Spinal cord (tissue), 10 donors: Measurements from ENCODE around the gene FOXN3. TPM values are rescaled to one million over a fixed set of nuclear protein-coding genes. Genes with fewer than 3 reads are reported as not detected.
A peak's percentile ranks its signal among the peaks of the same experiment; 100 is the strongest.

Experiments used
- DNase-seq, 6 donors: peaks; one replicate each; pipeline versions ENCODE4 v3.0.0 to v3.0.0-alpha.2; 2013 to 2015; ENCODE audit warnings: low spot score in 6 of 6, low read depth in 4 of 6
- H3K27ac ChIP-seq: one replicate; pipeline ENCODE4 v1.5.1; 2013; ENCODE audit warnings: low read depth, low read length, control low read depth
- H3K27me3 ChIP-seq: one replicate; pipeline ENCODE4 v1.6.1; 2013; ENCODE audit warnings: low read length; ENCODE audit not compliant: control insufficient read depth, insufficient read depth
- H3K36me3 ChIP-seq: one replicate; pipeline ENCODE4 v1.6.1; 2013; ENCODE audit warnings: low read length; ENCODE audit not compliant: control insufficient read depth, insufficient read depth
- H3K4me1 ChIP-seq: one replicate; pipeline ENCODE4 v1.6.1; 2013; ENCODE audit warnings: low read length; ENCODE audit not compliant: control insufficient read depth, insufficient read depth
- H3K4me3 ChIP-seq: one replicate; pipeline ENCODE4 v1.5.1; 2013; ENCODE audit warnings: low read depth, low read length, control low read depth
- H3K9me3 ChIP-seq: one replicate; pipeline ENCODE4 v1.6.1; 2013; ENCODE audit warnings: low read length; ENCODE audit not compliant: control insufficient read depth, insufficient read depth
- WGBS: methylation state at CpG from one replicate; pipeline ENCODE4 v1.1.5; 2013; ENCODE audit warnings: missing lambda C conversion rate; ENCODE audit not compliant: insufficient coverage; 5-methylcytosine and 5-hydroxymethylcytosine counted together
- polyA plus RNA-seq, 2 donors: library from polyadenylated mRNA; unstranded; fragments of 120-200 nt; gene quantifications; one replicate each; pipeline ENCODE4 v1.2.1, GENCODE V29; 2013; ENCODE audit not compliant: insufficient read length in 2 of 2
- total RNA-seq, 2 donors: library from RNA; depleted of rRNA in 1 of 2; stranded (reverse); fragments of 120-200 nt in 1 of 2; fragments of >200 nt in 1 of 2; gene quantifications; one replicate each; pipeline versions ENCODE4 v1.2.3 to v1.2.4, GENCODE V29; 2013 to 2014
- donor health status: healthy.

The FOXN3 gene
- total and polyA plus RNA-seq, 4 donors, result 37.8 to 56.8 (median 46.8) TPM

DNA sequence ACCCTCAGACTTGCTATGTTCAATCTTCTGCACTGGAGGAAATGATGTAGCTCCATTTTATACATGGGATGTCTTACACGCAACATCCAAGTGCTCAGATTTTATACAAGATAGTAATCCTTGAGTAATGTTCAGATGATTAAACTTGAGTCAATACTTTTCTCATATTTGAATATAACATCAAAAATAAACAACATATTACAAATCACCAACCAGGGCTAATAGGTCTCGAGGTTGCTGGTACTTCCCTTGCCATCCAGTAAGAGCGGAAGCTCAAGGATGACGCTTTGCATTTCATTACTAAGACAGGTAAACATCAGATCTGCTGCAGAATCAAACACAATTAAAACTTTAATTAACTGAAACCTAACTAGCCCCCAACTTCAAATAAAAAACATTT lies 97.3 kb downstream of the FOXN3 start:
- Histone ChIP-seq H3K9me3 (no peaks in the 10 kb centered on the region), H3K27ac (no peak overlapping the region), H3K4me3 (no peak overlapping the region), H3K4me1 (peaks cover 18% of the 10 kb centered on the region), H3K36me3 (no peaks in the 10 kb centered on the region), H3K27me3 (no peaks in the 10 kb centered on the region)
- no peak for DNase-seq
- WGBS, result 100% methylated on average over 1 of the region's 4 CpGs

DNA sequence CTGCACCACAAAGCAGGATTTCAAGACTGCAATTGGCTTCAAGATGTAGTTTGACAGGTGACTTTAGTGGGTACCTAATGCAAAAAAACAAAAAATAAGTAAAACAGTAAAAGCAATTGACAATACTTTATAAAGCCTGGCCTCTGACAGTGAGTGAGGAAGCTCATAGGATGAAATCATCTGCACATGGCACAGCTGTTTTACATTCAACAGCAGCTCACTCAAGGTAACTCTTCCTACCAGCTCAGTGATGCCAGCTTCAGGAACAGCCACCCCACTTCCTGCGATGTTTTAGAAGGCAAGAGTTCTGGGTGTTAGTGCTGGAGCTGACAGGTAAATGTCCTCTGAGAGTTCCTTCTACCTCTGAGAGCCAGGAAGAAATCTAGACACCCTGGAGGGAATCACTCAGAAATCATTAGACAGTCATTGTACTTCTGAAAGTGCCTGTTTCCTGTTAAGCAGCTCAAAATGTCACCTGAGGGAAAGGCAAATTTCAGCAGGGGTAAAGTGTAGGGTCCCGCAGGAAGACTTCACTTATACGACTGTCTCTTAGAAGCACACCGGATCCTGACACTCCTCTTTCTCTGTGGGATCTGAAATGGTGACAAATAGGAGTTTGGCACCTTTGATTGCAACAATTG lies 99.9 kb downstream of the FOXN3 start:
- WGBS, result 80% methylated on average over 1 of the region's 4 CpGs
- no peak for DNase-seq
- Histone ChIP-seq H3K4me1 (peaks cover 18% of the 10 kb centered on the region), H3K9me3 (no peaks in the 10 kb centered on the region), H3K27me3 (no peaks in the 10 kb centered on the region), H3K4me3 (no peak overlapping the region), H3K36me3 (no peaks in the 10 kb centered on the region), H3K27ac (no peak overlapping the region)

DNA sequence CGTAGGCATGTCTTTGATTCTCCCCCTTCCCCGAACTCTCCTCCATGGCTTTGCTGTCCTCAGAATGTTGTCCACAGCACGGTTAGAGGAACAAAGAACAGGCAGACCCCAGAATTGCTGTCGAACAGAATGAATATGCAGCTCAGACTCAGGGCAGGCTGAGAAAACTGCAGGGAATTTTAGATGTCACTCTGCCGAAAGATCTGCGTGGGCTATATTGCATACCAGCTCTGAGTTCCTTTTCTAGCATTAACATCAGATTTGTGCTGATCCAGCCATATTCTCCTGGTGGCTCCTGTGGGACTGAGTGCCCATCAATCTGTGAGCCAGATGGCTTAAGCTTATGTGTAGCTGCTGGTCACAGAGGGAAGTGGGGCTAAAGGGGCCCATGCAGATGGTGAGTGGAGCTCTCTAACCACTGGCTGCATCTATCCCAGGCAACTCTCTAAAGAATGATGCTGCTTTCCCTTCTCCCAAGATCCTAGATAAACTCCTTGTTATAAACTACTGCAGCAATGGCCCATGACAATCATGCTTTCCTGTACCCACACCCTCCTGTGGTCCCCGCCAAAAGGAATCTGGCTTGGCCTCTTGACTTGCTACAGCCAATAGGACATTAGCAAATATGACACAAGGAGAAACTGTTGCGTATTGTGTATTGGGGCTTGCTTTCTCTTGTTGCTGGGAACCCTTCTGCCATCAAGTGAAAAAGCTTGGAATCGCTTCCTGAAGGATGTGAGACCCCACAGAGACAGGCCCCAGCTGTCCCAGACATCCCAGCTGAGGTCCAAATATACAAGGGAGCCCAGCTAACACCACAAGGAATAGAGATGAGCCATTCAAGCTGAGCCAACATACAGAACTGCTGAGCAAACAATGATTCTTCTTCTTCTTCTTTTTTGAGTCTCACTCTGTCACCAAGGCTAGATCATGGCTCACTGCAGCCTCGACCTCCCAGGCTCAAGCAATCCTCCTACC lies 101.3 kb downstream of the FOXN3 start:
- H3K4me1 ChIP-seq, result peaks cover 11% of the 10 kb centered on the region
- WGBS, result 80% methylated on average over 7 of the region's 10 CpGs
- H3K9me3 ChIP-seq, result no peaks in the 10 kb centered on the region
- no peaks in the 10 kb centered on the region for H3K27me3 ChIP-seq
- H3K27ac ChIP-seq, result peak overlapping the region; percentile 33
- no peaks in the 10 kb centered on the region for H3K36me3 ChIP-seq
- H3K4me3 ChIP-seq, result no peak overlapping the region
- peak in 2 of 6 donors; percentile 38 to 52 for DNase-seq

DNA sequence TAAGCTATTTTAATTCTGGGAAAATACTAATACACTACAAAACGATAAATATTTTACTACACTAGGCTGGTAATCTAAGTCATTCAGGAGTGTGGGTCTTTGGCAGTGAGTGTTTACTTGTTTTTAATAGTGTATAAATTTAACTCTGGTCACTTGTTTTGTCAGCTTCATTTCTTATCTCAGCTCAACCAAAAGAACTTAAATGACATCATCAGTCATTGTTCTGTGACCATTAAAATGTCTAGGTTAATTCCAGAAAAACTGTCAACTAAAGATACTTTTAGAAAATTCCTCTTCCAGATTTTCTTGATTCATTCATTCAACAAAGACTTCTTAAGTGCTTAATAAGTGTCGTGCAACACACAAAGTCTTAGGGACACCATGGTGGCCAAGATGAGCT lies 102.8 kb downstream of the FOXN3 start:
- peaks cover 20% of the 10 kb centered on the region for H3K4me1 ChIP-seq
- no peak overlapping the region for H3K27ac ChIP-seq
- H3K36me3 ChIP-seq, result no peaks in the 10 kb centered on the region
- H3K27me3 ChIP-seq, result no peaks in the 10 kb centered on the region
- WGBS, result no CpG with 5 or more reads among the region's 2 CpGs
- H3K4me3 ChIP-seq, result no peak overlapping the region
- no peak for DNase-seq
- no peaks in the 10 kb centered on the region for H3K9me3 ChIP-seq

DNA sequence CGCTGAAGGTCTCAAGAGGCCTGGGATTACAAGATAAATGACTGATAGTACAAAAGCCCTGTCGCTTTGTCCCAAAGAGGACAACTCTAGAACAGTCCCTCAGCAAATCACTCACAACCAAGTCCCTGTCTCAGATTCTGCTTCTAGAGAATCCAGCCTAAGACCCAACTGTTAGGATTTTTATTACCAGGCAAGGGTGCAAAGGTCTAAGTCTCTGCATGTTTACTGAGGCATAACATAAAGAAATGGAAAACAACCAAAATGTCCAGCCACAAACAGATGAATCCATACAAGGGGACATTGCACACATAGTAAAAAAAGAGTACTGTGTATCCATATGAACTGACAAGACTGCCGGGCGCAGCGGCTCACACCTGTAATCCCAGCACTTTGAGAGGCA lies 104.1 kb downstream of the FOXN3 start:
- no peaks in the 10 kb centered on the region for H3K9me3 ChIP-seq
- DNase-seq, result no peak
- no peaks in the 10 kb centered on the region for H3K27me3 ChIP-seq
- 85% methylated on average over 5 of the region's 5 CpGs for WGBS
- no peak overlapping the region for H3K27ac ChIP-seq
- H3K36me3 ChIP-seq, result no peaks in the 10 kb centered on the region
- peaks cover 33% of the 10 kb centered on the region for H3K4me1 ChIP-seq
- H3K4me3 ChIP-seq, result no peak overlapping the region

DNA sequence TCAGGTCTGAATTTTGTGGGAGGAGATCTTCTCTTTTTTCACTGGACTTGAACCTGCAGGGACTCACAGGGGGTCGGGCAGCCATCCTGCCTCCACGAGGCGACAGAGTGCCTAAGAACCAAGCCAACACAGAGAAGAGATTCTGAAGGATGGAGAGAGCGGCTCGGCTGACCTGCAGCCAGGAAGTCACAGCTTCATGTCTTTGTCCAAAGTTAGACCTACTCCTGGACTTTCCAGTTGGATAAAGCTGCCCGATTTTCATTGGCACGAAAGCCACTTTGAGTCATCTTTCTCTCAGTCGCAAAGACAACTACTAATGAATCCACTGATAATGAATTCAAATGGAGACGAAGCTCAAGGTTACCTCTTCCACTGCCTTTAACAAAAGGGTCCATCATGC lies 106.8 kb downstream of the FOXN3 start:
- no peak for DNase-seq

DNA sequence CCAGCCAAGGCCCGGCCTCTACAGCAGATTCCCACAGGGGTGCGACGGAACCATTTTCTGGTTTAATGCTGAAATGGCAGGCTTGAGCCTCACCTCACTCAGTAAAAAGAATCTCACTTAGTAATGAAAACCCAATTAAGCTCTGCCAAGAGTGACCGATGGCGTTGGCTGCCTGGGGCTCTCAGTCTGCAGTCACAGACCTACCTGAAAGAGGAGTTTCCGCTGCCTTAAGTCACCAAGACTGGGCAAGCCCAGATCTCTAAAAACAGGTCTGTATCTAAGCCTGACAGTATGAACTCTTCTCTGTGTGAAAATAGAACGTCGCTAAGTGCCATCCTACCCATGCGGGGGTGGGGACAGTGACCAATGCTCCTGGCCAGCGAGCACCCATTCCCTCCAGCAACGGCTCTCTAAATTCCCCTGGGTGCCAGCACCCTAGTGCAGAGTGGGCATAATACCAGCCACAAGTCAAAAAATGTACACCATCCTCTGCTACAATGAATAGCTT lies 107.3 kb downstream of the FOXN3 start:
- Histone ChIP-seq H3K4me3 (no peak overlapping the region), H3K4me1 (peaks cover 36% of the 10 kb centered on the region), H3K27ac (no peak overlapping the region), H3K9me3 (no peaks in the 10 kb centered on the region), H3K36me3 (no peaks in the 10 kb centered on the region), H3K27me3 (no peaks in the 10 kb centered on the region)
- DNase-seq, result no peak
- WGBS, result 78% methylated on average over 8 of the region's 11 CpGs

More for the DNA sequence above, 106.8 kb downstream of the FOXN3 start:
- no peak overlapping the region for H3K27ac ChIP-seq
- no peaks in the 10 kb centered on the region for H3K9me3 ChIP-seq
- H3K4me1 ChIP-seq, result peaks cover 31% of the 10 kb centered on the region
- no peaks in the 10 kb centered on the region for H3K36me3 ChIP-seq
- 73% methylated on average over 5 of the region's 9 CpGs for WGBS
- no peak overlapping the region for H3K4me3 ChIP-seq
- no peaks in the 10 kb centered on the region for H3K27me3 ChIP-seq

DNA sequence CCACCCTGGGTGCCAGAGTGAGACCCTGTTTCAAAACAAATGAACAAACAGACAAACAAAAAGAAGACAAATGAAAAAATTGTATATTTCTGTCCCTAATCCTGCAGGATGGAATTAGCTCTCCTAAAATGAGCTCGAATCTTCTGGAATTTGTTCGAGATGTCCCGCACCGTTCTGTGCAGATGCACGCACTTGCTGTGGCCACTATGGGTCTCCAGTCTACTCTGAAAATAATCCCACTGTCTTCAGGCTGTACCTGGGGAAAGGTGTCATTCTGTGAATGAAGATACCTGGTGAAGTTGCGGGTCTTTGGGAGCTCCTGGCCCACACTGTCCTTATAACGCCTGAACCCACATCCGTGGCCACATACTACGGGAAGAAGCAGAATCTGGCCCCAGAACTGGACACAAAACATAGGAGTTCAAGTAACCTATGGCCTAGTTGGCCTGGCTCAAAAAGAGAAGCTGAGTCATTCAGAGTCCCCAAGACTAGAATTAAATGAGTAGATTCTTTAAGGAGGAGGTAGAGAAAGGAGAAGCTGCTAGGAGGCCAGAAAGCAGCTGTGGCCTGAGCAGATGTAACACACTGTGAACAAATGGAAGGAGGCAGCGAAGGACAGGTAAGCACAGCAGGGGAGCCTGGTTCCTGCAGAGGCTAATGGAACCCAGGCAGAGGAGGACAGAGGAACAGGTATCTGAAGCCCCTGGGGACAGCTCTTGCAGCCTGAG lies 108.6 kb downstream of the FOXN3 start:
- Histone ChIP-seq H3K27ac (no peak overlapping the region), H3K9me3 (no peaks in the 10 kb centered on the region), H3K4me3 (no peak overlapping the region), H3K4me1 (peaks cover 45% of the 10 kb centered on the region), H3K27me3 (no peaks in the 10 kb centered on the region), H3K36me3 (no peaks in the 10 kb centered on the region)
- 86% methylated on average over 9 of the region's 10 CpGs for WGBS
- DNase-seq, result peak in 1 of 6 donors; percentile 15

DNA sequence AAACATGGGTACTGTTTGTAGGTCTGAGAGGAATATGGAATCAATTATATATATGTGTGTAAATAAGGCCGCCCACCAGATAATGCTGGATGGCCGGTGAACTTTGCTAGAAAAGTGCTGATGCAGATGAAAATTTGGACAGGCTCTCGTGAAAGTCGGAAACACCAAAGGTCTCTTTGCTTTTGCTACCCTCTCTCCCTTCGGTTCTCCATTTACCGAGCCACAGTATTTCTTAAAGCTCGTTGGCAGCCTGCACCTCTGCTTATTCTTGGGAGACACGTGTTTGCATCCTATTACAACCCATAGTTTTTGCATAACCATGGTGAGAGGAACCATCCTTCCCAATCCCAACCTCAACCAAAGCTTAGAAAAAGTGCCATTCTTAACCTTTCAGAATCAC lies 109.6 kb downstream of the FOXN3 start:
- no peak overlapping the region for H3K4me3 ChIP-seq
- no peaks in the 10 kb centered on the region for H3K36me3 ChIP-seq
- H3K4me1 ChIP-seq, result peaks cover 51% of the 10 kb centered on the region
- WGBS, result 66% methylated on average over 8 of the region's 8 CpGs
- no peak overlapping the region for H3K27ac ChIP-seq
- no peaks in the 10 kb centered on the region for H3K9me3 ChIP-seq
- DNase-seq, result no peak
- no peaks in the 10 kb centered on the region for H3K27me3 ChIP-seq
